Measurements from ENCODE around the gene BCAS3.
A peak's percentile ranks its signal among the peaks of the same experiment; 100 is the strongest.
"Not testable (repeated sequence)": the region's sequence is repeated elsewhere in the genome, so short reads cannot be mapped to it uniquely, and the experiment has no call there.

BCAS3 gene

DNA sequence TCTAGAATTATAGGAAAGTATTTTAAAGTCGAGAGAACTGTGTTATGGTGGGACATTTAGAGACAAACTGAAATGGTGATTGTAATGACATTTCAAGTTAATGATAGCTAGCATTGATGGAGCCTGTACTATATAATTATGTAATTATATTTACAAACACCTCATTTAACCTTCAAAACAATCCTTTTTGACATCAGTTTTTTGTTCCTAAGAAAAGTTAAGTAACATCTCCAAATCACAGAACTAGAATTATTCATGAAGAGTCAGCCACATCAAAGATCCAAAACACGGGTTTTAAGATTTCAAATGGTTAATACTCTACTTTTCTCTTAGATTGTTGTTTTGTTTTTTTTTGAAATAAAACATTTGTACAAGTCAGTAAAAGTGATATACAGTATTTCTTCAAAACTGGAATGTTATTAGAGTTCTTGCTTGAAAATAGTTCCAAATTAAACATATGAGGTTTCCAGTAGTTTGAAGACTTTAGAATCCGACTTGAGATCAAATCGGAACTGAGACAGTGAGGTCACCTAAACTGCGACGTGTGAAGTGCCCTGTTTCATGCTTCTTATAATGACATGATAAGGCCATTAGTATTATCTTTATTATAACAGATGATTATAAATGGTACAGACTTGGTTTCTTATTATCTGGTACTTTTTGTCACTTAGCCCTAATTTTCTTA lies 457.0 kb downstream of the BCAS3 start:
- no peak for DNase-seq

DNA sequence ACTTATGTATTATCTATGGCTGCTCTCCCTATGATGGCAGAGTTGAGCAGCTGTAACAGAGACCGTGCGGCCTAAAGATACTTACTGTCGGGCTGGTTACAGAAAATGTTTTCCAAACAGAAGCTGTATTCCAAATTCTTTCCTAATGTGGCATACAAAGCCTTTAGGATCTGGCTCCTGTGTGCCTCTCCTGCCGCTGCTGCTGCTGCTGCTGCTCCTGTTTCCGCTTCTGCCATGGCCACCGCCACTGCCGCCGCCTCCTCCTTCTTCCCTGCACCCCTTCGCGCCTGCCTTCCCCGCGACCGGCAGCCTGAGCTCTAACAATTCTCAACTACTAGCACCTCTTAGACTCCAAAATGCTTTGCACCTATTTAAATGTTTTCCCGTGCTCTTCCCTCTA lies 458.1 kb downstream of the BCAS3 start:
- DNase-seq = no peak

DNA sequence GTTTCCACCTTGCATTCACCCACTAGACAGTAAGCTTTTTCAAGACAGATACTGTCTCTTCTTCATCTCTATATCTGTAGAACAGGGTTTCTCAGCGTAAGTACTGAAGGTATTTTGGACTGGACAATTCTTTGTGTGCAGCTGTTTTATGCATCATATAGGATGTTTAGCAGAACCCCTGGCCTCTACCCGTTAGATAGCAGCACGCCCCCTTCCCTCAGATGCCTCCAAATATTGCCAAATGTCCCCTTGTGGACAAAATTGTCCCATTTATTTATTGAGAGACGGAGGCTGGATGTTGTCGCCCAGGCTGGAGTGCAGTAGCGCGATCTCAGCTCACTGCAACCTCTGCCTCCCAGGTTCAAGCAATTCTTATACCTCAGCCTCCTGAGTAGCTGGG lies 458.6 kb downstream of the BCAS3 start:
- no peak for DNase-seq

DNA sequence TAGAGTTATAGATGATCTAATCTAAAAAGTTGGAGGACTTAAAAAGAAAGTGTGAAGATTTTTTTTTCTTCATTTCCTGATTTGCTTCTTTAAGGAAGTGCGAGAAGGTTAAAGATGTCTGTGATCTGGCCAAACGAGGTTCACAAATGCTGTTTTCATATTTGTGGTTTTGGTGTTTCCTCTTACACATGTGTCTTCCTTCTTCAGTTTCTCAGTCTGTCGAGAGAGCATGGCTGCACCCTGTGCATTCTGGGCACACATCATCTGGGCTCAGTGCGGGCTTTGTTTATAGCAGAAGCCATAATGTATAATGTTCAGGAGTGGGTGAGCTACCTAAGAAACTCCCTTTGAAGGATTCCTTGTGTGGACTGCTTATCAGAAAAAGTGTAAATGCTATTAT lies 461.6 kb downstream of the BCAS3 start:
- no peak for DNase-seq

DNA sequence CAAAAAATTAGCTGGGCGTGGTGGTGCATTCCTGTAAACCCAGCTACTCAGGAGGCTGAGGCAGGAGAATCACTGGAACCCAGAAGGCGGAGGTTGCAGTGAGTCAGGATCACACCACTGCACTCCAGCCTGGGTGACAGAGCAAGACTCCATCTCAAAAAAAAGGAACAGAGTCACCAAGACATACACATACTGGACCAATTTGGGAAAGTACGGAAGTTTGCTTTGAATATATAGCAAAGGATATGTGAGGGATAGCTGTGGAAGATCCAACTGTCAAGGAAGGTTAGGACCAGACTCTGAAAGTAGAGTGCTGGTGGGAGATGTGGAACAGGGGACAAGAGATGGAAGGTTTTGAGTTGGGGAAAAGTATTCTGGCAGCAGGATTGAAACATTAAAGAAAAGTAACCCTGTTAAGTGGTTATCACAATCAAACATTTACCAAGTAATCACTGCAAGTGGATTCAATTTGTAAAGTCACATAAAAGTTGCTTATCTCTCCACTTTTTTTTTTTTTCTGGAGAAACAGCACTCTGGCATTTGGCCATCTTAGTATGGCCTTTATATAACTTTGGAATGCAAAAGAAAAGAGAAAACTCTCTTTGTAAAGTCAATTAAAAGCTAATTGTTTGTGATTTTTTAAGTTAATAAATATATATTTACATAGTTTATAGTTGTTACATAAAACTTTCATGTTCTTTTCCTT lies 462.6 kb downstream of the BCAS3 start:
- DNase-seq = no peak

DNA sequence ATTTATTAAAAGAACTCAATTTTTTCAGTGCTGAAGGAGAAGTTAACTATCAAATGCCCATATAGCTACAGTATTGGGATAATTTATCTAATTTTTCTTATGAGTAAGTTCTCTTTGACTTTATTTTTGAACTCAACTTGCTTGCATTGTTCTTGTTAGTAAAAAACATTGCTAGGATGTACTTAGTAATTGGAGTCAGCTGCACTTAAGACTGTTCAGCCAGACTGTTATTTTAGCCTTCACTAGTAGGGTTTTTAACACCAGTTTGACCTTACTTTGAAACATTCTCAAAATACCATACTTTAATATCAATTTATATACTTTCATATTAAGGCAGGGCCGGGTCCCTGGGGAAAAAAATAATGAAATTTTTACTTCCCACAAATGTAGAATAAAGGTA lies 465.4 kb downstream of the BCAS3 start:
- DNase-seq = no peak

DNA sequence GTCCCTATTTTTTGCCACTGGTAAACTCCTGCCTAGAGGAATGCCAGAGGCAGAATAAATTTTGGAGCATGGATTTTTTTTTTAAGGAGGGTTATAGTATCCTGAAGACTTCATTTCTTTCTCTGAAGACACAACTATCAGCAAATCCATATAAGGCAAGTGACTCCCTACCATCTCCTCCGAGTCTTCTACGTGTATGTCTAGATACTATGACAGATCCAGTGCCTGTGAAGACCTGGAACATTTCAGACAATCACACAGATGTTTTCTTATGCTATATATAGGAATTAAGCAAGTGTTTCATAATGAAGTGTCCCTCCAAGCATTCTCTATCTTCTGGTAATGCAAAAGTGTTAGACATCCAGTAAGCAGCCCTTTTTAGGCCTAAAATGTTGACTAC lies 466.5 kb downstream of the BCAS3 start:
- DNase-seq = no peak

DNA sequence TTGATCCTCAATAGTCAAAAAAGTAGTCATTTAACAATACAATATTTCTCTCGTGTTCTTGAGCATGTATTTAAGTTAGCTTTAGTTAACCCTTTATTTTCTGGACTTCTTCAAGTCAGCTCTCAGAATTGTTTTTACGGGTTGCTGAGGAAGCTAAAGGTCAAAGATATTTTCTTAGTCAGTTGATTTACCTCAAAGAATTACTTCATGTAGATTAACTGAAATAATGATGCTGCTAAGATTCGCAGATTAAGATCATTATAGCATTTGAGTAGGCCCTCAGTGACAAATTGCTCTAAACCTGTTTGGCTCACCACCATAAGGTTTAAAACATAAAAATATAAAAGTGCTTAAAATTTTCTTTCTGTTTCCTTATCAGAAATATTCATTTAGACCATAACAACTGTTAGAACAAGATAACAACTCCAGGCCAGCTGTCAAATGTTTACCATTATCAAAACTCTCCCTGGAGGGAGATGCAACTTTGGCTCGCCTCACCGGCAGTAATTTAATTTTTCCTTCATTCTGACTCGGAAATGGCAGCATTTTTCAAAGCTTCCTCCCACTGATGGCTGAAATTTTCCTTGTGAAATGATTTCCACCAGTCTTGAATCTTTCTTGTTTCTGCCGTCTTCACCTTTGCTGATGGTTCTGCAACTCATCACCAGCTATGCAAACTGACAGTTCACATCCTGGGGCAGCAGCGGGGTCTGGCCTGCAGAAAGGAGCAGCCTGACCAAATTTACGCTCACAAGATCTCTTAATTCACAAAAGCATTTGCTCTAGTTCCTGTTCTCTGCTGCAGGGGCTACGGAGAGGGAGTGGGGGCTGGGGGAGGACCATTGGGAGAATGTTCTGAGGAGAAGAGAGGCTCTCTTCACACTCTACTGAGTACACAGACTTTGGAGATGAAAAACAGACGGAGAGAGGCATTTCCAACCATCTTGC lies 467.2 kb downstream of the BCAS3 start:
- no peak for DNase-seq

DNA sequence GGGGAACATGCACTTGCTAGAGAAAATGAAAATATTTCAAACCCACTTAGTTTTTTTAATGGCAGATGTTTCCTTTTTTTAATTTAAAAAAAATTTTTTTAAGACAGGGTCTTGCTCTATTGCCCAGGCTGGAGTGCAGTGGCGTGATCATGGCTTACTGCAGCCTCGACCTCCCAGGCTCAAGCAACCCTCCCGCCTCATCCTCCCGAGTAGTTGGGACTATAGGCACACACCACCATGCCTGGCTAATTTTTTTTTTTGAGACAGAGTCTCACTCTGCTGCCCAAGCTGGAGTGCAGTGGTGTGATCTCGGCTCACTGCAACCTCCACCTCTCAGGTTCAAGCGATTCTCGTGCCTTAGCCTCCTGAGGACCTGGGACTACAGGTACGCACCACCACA lies 469.2 kb downstream of the BCAS3 start:
- DNase-seq = not testable (repeated sequence)

DNA sequence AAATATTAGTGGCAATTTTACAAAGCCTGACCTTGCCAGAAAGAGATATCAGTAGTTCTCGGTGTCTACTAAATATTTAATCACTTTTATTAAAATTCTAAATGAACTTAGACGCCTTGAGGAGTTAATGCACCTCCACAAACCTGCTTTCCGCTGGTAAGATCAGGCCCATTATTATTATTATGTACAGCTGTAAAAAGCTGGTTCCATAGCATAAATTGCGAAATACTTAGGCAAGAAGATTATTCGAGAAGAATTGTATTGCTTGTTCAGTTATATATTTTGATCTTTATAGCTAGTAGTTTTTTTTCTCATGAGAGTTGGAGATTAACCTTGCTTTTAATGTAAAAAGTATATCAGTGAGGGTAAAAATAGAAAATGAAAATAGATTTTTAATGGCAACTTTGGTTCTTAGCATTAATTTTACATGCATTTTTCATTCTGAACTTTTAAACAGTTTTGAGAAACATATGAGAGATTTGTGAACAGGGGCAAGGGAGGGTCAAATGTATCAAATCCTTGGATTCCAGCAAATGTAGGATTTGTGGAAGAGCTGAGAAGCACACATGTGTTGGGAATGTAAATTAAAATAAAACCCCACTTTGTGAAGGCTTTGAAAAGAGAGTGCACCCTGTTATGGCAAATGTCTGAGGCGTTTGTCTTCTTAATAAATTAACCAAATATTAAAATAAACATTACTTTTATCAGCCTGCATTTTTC lies 471.6 kb downstream of the BCAS3 start:
- DNase-seq = no peak

DNA sequence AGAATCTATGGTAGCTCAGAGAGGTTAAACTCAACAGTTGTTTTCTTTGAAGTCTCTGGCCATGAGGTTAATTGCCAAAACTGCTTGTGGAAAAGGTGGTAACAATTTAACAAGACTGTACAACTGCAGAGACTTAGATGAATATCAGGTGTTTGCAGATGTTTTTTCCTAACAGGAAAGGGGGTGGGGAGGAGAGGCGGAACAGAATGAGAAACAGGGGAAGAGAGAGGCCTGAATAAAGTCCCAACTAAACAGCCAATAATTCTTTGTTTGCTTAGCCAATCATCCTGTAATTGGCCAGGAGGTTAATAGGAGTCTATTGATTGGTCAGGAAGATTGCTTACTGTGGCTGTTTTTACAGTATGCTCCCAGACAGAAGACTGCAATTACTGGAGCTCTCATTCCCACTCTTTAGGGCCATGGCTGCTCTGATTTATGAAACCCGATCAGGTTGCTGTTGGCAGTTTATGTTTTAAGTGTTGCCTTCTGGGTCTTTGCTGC lies 472.3 kb downstream of the BCAS3 start:
- DNase-seq = no peak

DNA sequence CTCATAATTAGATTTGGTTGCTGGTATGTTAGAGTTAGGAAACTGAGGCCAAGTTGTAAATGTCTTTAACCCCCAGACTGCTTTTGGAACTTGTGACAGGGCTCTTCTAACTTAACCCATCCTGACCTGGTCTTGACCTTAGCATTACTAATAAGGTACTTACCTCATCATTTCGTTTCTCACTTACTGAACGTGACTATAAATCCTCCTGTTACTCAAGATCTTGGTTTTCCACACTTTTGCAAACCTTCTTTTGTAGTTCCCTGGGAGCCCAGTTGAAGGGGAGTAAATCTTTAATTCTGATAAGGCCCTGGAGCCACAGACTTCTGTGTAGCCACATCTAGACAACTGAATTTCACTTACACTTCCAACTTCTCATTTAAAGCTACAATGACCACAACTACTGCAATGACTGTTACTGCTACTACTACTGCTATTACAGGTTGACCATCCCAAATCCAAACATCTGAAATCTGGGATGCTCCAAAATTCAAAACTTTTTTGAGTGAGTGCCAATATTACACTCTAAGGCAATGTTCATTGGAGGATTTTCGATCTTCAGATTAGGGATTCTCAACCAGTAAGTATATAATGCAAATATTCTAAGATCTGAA lies 473.1 kb downstream of the BCAS3 start:
- DNase-seq = no peak

DNA sequence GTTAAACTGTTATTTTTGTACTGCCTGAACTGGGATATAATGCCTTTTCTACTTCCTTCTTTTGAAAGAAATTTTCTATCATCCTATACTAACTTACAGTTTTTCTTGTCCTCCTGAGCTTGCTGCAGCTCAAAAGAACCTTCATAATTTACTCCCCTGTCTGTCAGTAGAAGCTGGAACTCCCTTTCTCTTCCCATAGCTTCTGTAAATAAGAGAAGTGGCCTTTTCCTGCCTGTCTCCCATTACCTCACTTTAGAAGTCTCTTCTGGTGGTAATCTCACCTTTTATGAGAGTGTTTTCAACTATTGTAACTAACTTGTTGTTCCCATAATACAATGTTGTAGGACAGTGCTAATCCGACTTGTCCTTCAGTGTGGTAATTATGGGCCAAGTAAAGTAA lies 475.2 kb downstream of the BCAS3 start:
- DNase-seq = peak; percentile 28

DNA sequence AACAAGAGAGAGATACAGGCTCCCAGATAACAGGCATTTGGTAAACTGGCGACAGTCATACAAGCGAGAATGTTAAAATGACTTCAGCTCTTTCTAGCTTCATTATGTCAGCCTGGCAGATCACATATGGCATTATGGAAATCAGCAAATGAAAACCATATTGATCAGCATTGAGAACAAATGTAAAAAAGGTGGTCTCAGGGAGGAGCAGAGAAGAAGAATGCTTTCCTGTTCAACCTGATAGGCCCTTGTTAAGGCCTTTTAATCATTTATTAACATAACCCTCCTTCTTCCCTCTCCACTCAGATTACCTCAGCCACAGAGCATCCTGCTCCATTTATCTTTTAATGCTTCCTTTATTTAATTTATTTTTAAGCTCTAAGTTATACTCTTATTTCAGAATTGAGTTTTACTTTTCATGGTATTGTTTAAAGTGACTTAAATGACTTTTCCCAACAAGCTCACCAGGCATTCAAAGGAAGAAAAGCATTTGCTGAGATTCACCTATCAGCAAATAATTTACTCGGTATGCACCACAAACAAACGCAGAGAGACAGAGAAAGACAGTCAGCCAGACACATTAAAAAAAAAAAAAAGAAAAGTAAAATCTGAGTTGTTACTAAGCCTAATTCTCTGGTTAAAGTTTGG lies 478.1 kb downstream of the BCAS3 start:
- no peak for DNase-seq

DNA sequence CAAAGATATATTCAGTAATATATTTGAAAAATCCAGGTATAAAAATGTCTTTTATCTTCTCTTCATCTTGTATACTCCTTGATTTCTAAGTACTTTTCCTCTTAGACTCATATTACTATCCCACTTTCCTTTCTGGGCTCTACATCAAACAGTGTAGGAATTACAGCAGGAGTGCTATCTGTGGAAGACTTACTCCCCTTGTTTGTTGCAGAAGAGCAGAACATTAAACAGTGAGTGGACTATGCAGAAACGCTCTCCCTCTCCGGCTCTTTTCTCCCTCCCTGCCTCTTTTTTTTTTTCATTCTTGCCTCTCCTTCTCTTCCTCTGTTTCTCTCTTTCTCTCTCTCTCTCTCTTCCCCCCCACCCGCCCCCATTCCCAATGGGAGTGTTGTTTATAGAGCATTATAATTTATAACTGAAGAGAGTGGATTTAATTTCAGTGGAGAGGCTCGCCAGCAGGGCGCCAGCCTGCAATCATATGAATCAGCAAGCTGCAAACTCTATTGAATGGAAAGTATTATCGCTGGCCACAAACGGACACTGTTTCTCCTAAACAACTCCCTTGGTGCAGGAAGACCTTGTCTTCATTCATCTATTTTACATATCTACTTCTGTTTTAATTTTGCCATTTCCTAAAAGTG lies 479.7 kb downstream of the BCAS3 start:
- no peak for DNase-seq

DNA sequence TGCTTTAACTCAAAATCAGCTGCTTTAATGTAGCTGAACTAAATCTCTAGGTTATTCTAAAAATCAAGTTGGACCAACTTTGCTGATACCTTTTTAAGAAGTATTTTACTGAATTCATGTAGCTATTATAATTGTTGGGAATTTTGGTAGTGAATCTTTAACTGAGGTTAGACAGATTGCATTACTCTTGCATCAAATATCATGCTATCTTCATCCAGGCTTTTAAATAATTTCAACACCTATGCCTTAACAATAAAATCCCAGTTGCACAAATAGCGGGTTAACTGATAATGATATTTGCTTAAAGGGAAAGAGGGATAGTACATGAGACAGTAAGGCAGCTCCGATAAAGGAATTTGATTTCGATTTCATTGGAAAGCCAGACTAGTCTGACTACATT lies 480.7 kb downstream of the BCAS3 start:
- DNase-seq = no peak

DNA sequence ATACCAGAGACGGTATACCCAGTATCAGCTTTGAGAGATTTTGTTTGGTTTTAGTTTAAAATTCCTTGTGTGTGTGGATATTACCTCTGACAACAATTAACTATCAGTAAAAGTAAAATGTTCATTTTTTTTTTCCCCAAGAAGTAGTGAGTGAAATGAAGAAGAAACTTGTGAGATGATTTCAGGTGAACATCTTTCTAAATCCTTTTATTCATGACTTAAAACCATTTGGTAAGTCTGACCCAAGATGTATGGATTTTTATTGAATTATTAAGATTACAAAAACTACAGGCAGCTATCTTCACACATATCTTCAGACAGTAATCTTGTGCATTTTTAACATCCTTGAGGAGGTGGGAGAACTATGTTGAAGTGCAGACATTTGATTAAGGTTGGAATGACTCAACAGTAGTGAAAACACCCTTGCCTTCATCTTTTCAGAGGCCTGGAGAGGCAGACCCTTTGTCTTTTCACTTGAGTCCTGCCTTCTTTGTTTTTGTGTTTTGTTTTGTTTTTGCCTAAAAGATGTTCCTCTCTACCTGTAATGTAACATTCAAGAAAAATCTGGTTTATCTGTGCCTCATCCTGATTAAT lies 481.7 kb downstream of the BCAS3 start:
- no peak for DNase-seq

DNA sequence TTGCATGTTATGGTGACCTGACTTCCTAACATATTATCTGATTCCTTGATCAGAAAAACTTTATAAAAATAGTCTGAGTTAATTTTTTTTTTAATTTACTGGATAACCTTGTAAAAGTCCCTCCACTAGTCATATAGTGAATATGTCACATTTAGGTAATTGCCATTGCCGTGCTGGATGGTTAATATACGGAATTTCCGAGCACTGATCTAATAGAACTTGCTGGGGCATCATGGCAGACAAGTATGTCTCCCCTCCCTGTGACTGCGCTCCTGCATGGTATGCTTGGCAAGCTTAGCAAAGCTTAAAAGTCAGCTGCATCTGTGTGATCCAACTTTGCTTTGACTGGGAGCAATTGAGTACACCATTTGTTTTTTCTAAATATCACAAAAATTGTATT lies 482.6 kb downstream of the BCAS3 start:
- DNase-seq = no peak

DNA sequence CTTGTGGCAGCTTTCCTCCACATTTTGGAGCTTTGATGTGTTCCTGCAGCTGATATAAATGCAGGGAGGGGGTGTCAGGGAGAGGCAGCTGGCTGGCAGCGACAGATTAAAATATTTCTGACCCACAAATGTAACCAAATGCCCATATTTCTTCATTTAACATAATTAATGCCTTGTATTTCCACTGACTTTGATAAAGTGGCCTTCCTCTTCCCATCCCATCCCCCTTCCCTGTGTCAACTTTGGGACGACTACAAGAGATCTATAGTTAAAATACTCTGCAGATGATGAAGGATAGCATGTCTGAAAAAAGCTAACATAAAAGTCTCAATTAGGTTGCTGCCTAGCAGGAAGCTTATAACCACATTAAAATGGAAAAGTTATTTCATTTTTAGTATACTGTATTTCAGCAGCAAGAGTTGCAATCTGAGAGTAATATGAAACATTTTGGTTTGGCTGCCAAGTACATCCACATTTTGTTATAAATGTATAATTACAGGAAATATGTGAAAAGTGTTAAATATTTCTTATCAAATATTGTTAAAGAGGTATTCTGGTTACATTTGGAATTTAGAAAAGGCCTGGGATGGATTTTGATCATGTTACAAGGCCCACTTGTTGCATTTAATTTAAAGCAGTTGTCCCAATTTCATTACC lies 483.3 kb downstream of the BCAS3 start:
- DNase-seq = no peak

DNA sequence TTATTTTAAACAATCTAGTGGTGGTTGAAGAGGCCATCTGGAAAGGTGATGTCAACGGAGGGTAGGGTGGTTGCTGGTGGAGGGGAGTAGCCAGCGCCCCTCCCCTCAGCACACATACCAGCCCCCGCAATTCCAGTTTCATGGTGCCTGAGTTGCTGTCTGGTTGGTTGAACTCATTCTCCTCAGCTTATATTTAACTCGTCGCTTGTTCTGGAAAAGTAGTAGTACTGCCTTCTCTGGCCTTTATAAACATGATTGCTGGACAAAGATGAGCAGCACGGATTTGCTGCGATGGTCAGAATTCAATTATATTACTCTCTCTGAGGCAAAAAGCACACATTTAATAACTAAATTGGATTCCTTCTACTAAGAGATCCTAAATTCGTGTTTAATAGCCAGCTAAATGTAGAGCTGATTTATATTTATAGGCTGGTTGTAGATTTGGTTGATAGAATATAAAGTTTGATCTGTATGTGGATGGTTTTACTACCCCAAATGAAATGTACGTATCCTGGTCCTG lies 484.0 kb downstream of the BCAS3 start:
- no peak for DNase-seq
